ENCODE results near the gene SERGEF.

- TF ChIP-seq CTCF (IDR thresholded peaks at IDR 0.05; ENCODE audit: low read depth, low read length, missing input control) (no peak), RAD21 (IDR thresholded peaks at IDR 0.05) (no peak), ZBTB33 (IDR thresholded peaks at IDR 0.05) (no peak), YY1 (IDR thresholded peaks at IDR 0.05) (no peak), GABPA (IDR thresholded peaks at IDR 0.05 in 1 of 2, conservative IDR thresholded peaks at IDR 0.05 in 1 of 2) (no peak), FOXA1 (IDR thresholded peaks at IDR 0.05) (no peak), MAX (IDR thresholded peaks at IDR 0.05) (no peak), TAF1 (conservative IDR thresholded peaks at IDR 0.05) (no peak), RXRA (IDR thresholded peaks at IDR 0.05) (no peak), JUND (IDR thresholded peaks at IDR 0.05) (no peak), SP1 (IDR thresholded peaks at IDR 0.05) (no peak)
- TF ChIP-seq, protein P1, sequence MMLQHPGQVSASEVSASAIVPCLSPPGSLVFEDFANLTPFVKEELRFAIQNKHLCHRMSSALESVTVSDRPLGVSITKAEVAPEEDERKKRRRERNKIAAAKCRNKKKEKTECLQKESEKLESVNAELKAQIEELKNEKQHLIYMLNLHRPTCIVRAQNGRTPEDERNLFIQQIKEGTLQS (IDR thresholded peaks at IDR 0.05), result no peak
- TF ChIP-seq, protein P2, sequence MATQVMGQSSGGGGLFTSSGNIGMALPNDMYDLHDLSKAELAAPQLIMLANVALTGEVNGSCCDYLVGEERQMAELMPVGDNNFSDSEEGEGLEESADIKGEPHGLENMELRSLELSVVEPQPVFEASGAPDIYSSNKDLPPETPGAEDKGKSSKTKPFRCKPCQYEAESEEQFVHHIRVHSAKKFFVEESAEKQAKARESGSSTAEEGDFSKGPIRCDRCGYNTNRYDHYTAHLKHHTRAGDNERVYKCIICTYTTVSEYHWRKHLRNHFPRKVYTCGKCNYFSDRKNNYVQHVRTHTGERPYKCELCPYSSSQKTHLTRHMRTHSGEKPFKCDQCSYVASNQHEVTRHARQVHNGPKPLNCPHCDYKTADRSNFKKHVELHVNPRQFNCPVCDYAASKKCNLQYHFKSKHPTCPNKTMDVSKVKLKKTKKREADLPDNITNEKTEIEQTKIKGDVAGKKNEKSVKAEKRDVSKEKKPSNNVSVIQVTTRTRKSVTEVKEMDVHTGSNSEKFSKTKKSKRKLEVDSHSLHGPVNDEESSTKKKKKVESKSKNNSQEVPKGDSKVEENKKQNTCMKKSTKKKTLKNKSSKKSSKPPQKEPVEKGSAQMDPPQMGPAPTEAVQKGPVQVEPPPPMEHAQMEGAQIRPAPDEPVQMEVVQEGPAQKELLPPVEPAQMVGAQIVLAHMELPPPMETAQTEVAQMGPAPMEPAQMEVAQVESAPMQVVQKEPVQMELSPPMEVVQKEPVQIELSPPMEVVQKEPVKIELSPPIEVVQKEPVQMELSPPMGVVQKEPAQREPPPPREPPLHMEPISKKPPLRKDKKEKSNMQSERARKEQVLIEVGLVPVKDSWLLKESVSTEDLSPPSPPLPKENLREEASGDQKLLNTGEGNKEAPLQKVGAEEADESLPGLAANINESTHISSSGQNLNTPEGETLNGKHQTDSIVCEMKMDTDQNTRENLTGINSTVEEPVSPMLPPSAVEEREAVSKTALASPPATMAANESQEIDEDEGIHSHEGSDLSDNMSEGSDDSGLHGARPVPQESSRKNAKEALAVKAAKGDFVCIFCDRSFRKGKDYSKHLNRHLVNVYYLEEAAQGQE (IDR thresholded peaks at IDR 0.05), result no peak
Observed at GRCh38 chr11:17892409-17892808, 120.4 kb downstream of the SERGEF start.
